ENCODE results near the gene ALLC. TPM values are rescaled to one million over a fixed set of nuclear protein-coding genes. Genes with fewer than 3 reads are reported as not detected.
"Not testable (repeated sequence)": the region's sequence is repeated elsewhere in the genome, so short reads cannot be mapped to it uniquely, and the experiment has no call there.

ALLC gene
- total RNA-seq, 1 donor from 2014 or later, result not detected

GRCh38 chr2:3633089-3633981 is 24.7 kb upstream of the ALLC start:
- Histone ChIP-seq H3K4me1 (ENCODE audit: control insufficient read depth in 3 of 3, insufficient read depth in 3 of 3, low read length in 3 of 3) (peaks cover 2 to 3% (median 3%) of the 10 kb centered on the region in 3 donors), H3K27me3 (ENCODE audit: control insufficient read depth in 3 of 3, insufficient read depth in 3 of 3, low read length in 3 of 3) (peaks cover 0 to 10% (median 8%) of the 10 kb centered on the region in 3 donors), H3K27ac (ENCODE audit: low read depth, low read length) (no peak overlapping the region), H3K9me3 (ENCODE audit: control insufficient read depth in 3 of 3, low read length in 3 of 3) (no peaks in the 10 kb centered on the region), H3K9ac (ENCODE audit: low read depth in 1 of 3, low read length in 3 of 3) (no peak overlapping the region), H3K36me3 (ENCODE audit: control insufficient read depth in 3 of 3, insufficient read depth in 3 of 3, low read length in 3 of 3) (no peaks in the 10 kb centered on the region), H3K4me3 (ENCODE audit: low read length in 3 of 3) (no peak overlapping the region)

GRCh38 chr2:3633982-3634595 is 23.9 kb upstream of the ALLC start:
- Histone ChIP-seq H3K4me1 (ENCODE audit: control insufficient read depth in 3 of 3, insufficient read depth in 3 of 3, low read length in 3 of 3) (no peaks in the 10 kb centered on the region), H3K27me3 (ENCODE audit: control insufficient read depth in 3 of 3, insufficient read depth in 3 of 3, low read length in 3 of 3) (peaks cover 0 to 10% (median 8%) of the 10 kb centered on the region in 3 donors)

GRCh38 chr2:3634596-3635121 is 23.3 kb upstream of the ALLC start:
- H3K36me3 ChIP-seq (ENCODE audit: control insufficient read depth in 3 of 3, insufficient read depth in 3 of 3, low read length in 3 of 3), result no peaks in the 10 kb centered on the region
- no peak overlapping the region for H3K4me3 ChIP-seq (ENCODE audit: low read length in 3 of 3)
- H3K9me3 ChIP-seq (ENCODE audit: control insufficient read depth in 3 of 3, low read length in 3 of 3), result no peaks in the 10 kb centered on the region
- peaks cover 0 to 10% (median 8%) of the 10 kb centered on the region in 3 donors for H3K27me3 ChIP-seq (ENCODE audit: control insufficient read depth in 3 of 3, insufficient read depth in 3 of 3, low read length in 3 of 3)
- no peaks in the 10 kb centered on the region for H3K4me1 ChIP-seq (ENCODE audit: control insufficient read depth in 3 of 3, insufficient read depth in 3 of 3, low read length in 3 of 3)
- H3K27ac ChIP-seq (ENCODE audit: low read depth, low read length), result no peak overlapping the region
- no peak overlapping the region for H3K9ac ChIP-seq (ENCODE audit: low read depth in 1 of 3, low read length in 3 of 3)

More at GRCh38 chr2:3633982-3634595, 23.9 kb upstream of the ALLC start:
- H3K9me3 ChIP-seq (ENCODE audit: control insufficient read depth in 3 of 3, low read length in 3 of 3), result no peaks in the 10 kb centered on the region
- no peak overlapping the region for H3K4me3 ChIP-seq (ENCODE audit: low read length in 3 of 3)
- no peak overlapping the region for H3K27ac ChIP-seq (ENCODE audit: low read depth, low read length)
- no peaks in the 10 kb centered on the region for H3K36me3 ChIP-seq (ENCODE audit: control insufficient read depth in 3 of 3, insufficient read depth in 3 of 3, low read length in 3 of 3)
- H3K9ac ChIP-seq (ENCODE audit: low read depth in 1 of 3, low read length in 3 of 3), result no peak overlapping the region

GRCh38 chr2:3635171-3635974 is 22.6 kb upstream of the ALLC start:
- Histone ChIP-seq H3K9ac (ENCODE audit: low read depth in 1 of 3, low read length in 3 of 3) (no peak overlapping the region), H3K27ac (ENCODE audit: low read depth, low read length) (no peak overlapping the region), H3K27me3 (ENCODE audit: control insufficient read depth in 3 of 3, insufficient read depth in 3 of 3, low read length in 3 of 3) (peaks cover 0 to 10% (median 8%) of the 10 kb centered on the region in 3 donors), H3K9me3 (ENCODE audit: control insufficient read depth in 3 of 3, low read length in 3 of 3) (no peaks in the 10 kb centered on the region), H3K36me3 (ENCODE audit: control insufficient read depth in 3 of 3, insufficient read depth in 3 of 3, low read length in 3 of 3) (no peaks in the 10 kb centered on the region), H3K4me3 (ENCODE audit: low read length in 3 of 3) (no peak overlapping the region), H3K4me1 (ENCODE audit: control insufficient read depth in 3 of 3, insufficient read depth in 3 of 3, low read length in 3 of 3) (no peaks in the 10 kb centered on the region)

- not testable (repeated sequence) for H3K4me3 ChIP-seq (ENCODE audit: low read length in 3 of 3); H3K36me3 ChIP-seq (ENCODE audit: control insufficient read depth in 3 of 3, insufficient read depth in 3 of 3, low read length in 3 of 3); H3K9ac ChIP-seq (ENCODE audit: low read depth in 1 of 3, low read length in 3 of 3); H3K9me3 ChIP-seq (ENCODE audit: control insufficient read depth in 3 of 3, low read length in 3 of 3); H3K27ac ChIP-seq (ENCODE audit: low read depth, low read length); H3K4me1 ChIP-seq (ENCODE audit: control insufficient read depth in 3 of 3, insufficient read depth in 3 of 3, low read length in 3 of 3); H3K27me3 ChIP-seq (ENCODE audit: control insufficient read depth in 3 of 3, insufficient read depth in 3 of 3, low read length in 3 of 3)
These were observed 22.0 kb upstream of the ALLC start for GRCh38 chr2:3635975-3636327.

GRCh38 chr2:3636586-3637310 is 21.3 kb upstream of the ALLC start:
- no peak overlapping the region for H3K9ac ChIP-seq (ENCODE audit: low read depth in 1 of 3, low read length in 3 of 3)
- peaks cover 0 to 10% (median 8%) of the 10 kb centered on the region in 3 donors for H3K27me3 ChIP-seq (ENCODE audit: control insufficient read depth in 3 of 3, insufficient read depth in 3 of 3, low read length in 3 of 3)
- no peak overlapping the region for H3K27ac ChIP-seq (ENCODE audit: low read depth, low read length)
- no peak overlapping the region for H3K4me3 ChIP-seq (ENCODE audit: low read length in 3 of 3)
- H3K36me3 ChIP-seq (ENCODE audit: control insufficient read depth in 3 of 3, insufficient read depth in 3 of 3, low read length in 3 of 3), result no peaks in the 10 kb centered on the region
- H3K4me1 ChIP-seq (ENCODE audit: control insufficient read depth in 3 of 3, insufficient read depth in 3 of 3, low read length in 3 of 3), result no peaks in the 10 kb centered on the region
- no peaks in the 10 kb centered on the region for H3K9me3 ChIP-seq (ENCODE audit: control insufficient read depth in 3 of 3, low read length in 3 of 3)

GRCh38 chr2:3637311-3637675 is 20.7 kb upstream of the ALLC start:
- H3K36me3 ChIP-seq (ENCODE audit: control insufficient read depth in 3 of 3, insufficient read depth in 3 of 3, low read length in 3 of 3), result no peaks in the 10 kb centered on the region
- no peak overlapping the region for H3K9ac ChIP-seq (ENCODE audit: low read depth in 1 of 3, low read length in 3 of 3)
- H3K27ac ChIP-seq (ENCODE audit: low read depth, low read length), result no peak overlapping the region
- H3K4me3 ChIP-seq (ENCODE audit: low read length in 3 of 3), result no peak overlapping the region
- no peaks in the 10 kb centered on the region for H3K9me3 ChIP-seq (ENCODE audit: control insufficient read depth in 3 of 3, low read length in 3 of 3)
- no peaks in the 10 kb centered on the region for H3K4me1 ChIP-seq (ENCODE audit: control insufficient read depth in 3 of 3, insufficient read depth in 3 of 3, low read length in 3 of 3)
- H3K27me3 ChIP-seq (ENCODE audit: control insufficient read depth in 3 of 3, insufficient read depth in 3 of 3, low read length in 3 of 3), result peaks cover 0 to 10% (median 8%) of the 10 kb centered on the region in 3 donors

GRCh38 chr2:3637692-3638455 is 20.1 kb upstream of the ALLC start:
- Histone ChIP-seq H3K36me3 (ENCODE audit: control insufficient read depth in 3 of 3, insufficient read depth in 3 of 3, low read length in 3 of 3) (no peaks in the 10 kb centered on the region), H3K9ac (ENCODE audit: low read depth in 1 of 3, low read length in 3 of 3) (no peak overlapping the region), H3K27me3 (ENCODE audit: control insufficient read depth in 3 of 3, insufficient read depth in 3 of 3, low read length in 3 of 3) (peaks cover 0 to 10% (median 8%) of the 10 kb centered on the region in 3 donors), H3K4me3 (ENCODE audit: low read length in 3 of 3) (no peak overlapping the region), H3K4me1 (ENCODE audit: control insufficient read depth in 3 of 3, insufficient read depth in 3 of 3, low read length in 3 of 3) (no peaks in the 10 kb centered on the region), H3K9me3 (ENCODE audit: control insufficient read depth in 3 of 3, low read length in 3 of 3) (no peaks in the 10 kb centered on the region), H3K27ac (ENCODE audit: low read depth, low read length) (no peak overlapping the region)

- no peaks in the 10 kb centered on the region for H3K4me1 ChIP-seq (ENCODE audit: control insufficient read depth in 3 of 3, insufficient read depth in 3 of 3, low read length in 3 of 3)
- H3K9ac ChIP-seq (ENCODE audit: low read depth in 1 of 3, low read length in 3 of 3), result no peak overlapping the region
- H3K36me3 ChIP-seq (ENCODE audit: control insufficient read depth in 3 of 3, insufficient read depth in 3 of 3, low read length in 3 of 3), result no peaks in the 10 kb centered on the region
- H3K27ac ChIP-seq (ENCODE audit: low read depth, low read length), result no peak overlapping the region
- H3K4me3 ChIP-seq (ENCODE audit: low read length in 3 of 3), result no peak overlapping the region
- H3K27me3 ChIP-seq (ENCODE audit: control insufficient read depth in 3 of 3, insufficient read depth in 3 of 3, low read length in 3 of 3), result peaks cover 0 to 10% (median 8%) of the 10 kb centered on the region in 3 donors
- no peaks in the 10 kb centered on the region for H3K9me3 ChIP-seq (ENCODE audit: control insufficient read depth in 3 of 3, low read length in 3 of 3)
These were observed 19.6 kb upstream of the ALLC start for GRCh38 chr2:3638456-3638810.
